IMR-90 (cell line): ENCODE results near the gene FAM151B.

Source experiments
- CTCF ChIP-seq: conservative IDR thresholded peaks from 2 replicates; pipeline ENCODE4 v1.5.1; 2012; ENCODE audit warnings: mild to moderate bottlenecking, low read depth, low read length, improper control_type of control experiment
- MXI1 ChIP-seq: IDR thresholded peaks from 2 replicates; pipeline ENCODE4 v1.6.1; 2012; ENCODE audit warnings: low read depth, mild to moderate bottlenecking, low read length, moderate library complexity, borderline replicate concordance

- TF ChIP-seq MXI1 (no peak), CTCF (no peak)
These were observed 104.2 kb downstream of the FAM151B start for GRCh38 chr5:80592105-80592504.
